SK-N-SH treated with all-trans-retinoic acid at 6 μM for 48 hours (cell line): ENCODE data around the gene CCDC34.

Experiments used
- ATAC-seq: fragments of 200-7000 bp; cut with Tn5 transposase; 3 replicates; pipeline ENCODE4 v1.9.1; 2020; ENCODE audit warnings: mild to moderate bottlenecking, moderate library complexity
- ARNTL ChIP-seq: fragments of 450-650 bp; formaldehyde crosslinking; IDR thresholded peaks from 2 replicates; pipeline ENCODE4 v1.5.0; 2020; ENCODE audit warnings: low read depth, mild to moderate bottlenecking, moderate library complexity, borderline replicate concordance
- BACH2 ChIP-seq: fragments of 250-450 bp; sonication (Bioruptor Pico); IDR thresholded peaks from 2 replicates; pipeline ENCODE4 v1.9.0; 2021; ENCODE audit warnings: mild to moderate bottlenecking, borderline replicate concordance
- CREB5 ChIP-seq: fragments of 250-450 bp; sonication (Bioruptor Pico); IDR thresholded peaks from 2 replicates; pipeline ENCODE4 v1.5.1; 2020; ENCODE audit warnings: low read depth, mild to moderate bottlenecking, moderate library complexity
- CSDC2 ChIP-seq: fragments of 250-450 bp; sonication (Bioruptor Pico); IDR thresholded peaks from 2 replicates; pipeline ENCODE4 v1.5.0; 2020; ENCODE audit warnings: mild to moderate bottlenecking, moderate library complexity
- CSRNP3 ChIP-seq: fragments of 250-450 bp; sonication (Bioruptor Pico); IDR thresholded peaks from 2 replicates; pipeline ENCODE4 v1.5.1; 2021; ENCODE audit warnings: mild to moderate bottlenecking, moderate library complexity
- ESRRG ChIP-seq: fragments of 250-450 bp; sonication (Bioruptor Pico); IDR thresholded peaks from 2 replicates; pipeline ENCODE4 v1.6.1; 2021; ENCODE audit warnings: mild to moderate bottlenecking
- ISL1 ChIP-seq: fragments of 250-450 bp; sonication (Bioruptor Pico); IDR thresholded peaks from 2 replicates; pipeline ENCODE4 v2.1.2; 2022; ENCODE audit warnings: mild to moderate bottlenecking, moderate library complexity
- OSR1 ChIP-seq: fragments of 250-450 bp; sonication (Bioruptor Pico); IDR thresholded peaks from 2 replicates; pipeline ENCODE4 v1.8.0; 2022; ENCODE audit warnings: moderate library complexity, mild to moderate bottlenecking, inconsistent platforms
- PATZ1 ChIP-seq: fragments of 250-450 bp; sonication (Bioruptor Pico); IDR thresholded peaks from 2 replicates; pipeline ENCODE4 v1.8.0; 2020; ENCODE audit warnings: mild to moderate bottlenecking, moderate library complexity, borderline replicate concordance
- POU6F1 ChIP-seq: fragments of 250-450 bp; sonication (Bioruptor Pico); IDR thresholded peaks from 2 replicates; pipeline ENCODE4 v1.8.0; 2021; ENCODE audit warnings: low read depth, mild to moderate bottlenecking, moderate library complexity, borderline replicate concordance
- PPARA ChIP-seq: fragments of 250-450 bp; sonication (Bioruptor Pico); IDR thresholded peaks from 2 replicates; pipeline ENCODE4 v1.5.0; 2020; ENCODE audit warnings: mild to moderate bottlenecking, borderline replicate concordance
- RARB ChIP-seq: fragments of 250-450 bp; sonication (Bioruptor Pico); IDR thresholded peaks from 2 replicates; pipeline ENCODE4 v1.8.0; 2021; ENCODE audit warnings: mild to moderate bottlenecking, moderate library complexity
- SNAI2 ChIP-seq: fragments of 250-450 bp; sonication (Bioruptor Pico); IDR thresholded peaks from 2 replicates; pipeline ENCODE4 v1.5.0; 2020; ENCODE audit warnings: mild to moderate bottlenecking, moderate library complexity
- TCF4 ChIP-seq: fragments of 250-450 bp; sonication (Bioruptor Pico); IDR thresholded peaks from 2 replicates; pipeline ENCODE4 v1.8.0; 2021; ENCODE audit warnings: mild to moderate bottlenecking, moderate library complexity, borderline replicate concordance
- TOX ChIP-seq: fragments of 250-450 bp; sonication (Bioruptor Pico); IDR thresholded peaks from 2 replicates; pipeline ENCODE4 v1.8.0; 2021; ENCODE audit warnings: mild to moderate bottlenecking, moderate library complexity, borderline replicate concordance
- TSHZ2 ChIP-seq: fragments of 250-450 bp; sonication (Bioruptor Pico); IDR thresholded peaks from 2 replicates; pipeline ENCODE4 v1.5.0; 2020; ENCODE audit warnings: mild to moderate bottlenecking, moderate library complexity
- ZC3H10 ChIP-seq: fragments of 250-450 bp; sonication (Bioruptor Pico); IDR thresholded peaks from 2 replicates; pipeline ENCODE4 v1.5.1; 2021; ENCODE audit warnings: mild to moderate bottlenecking, moderate library complexity
- ZFP3 ChIP-seq: fragments of 250-450 bp; sonication (Bioruptor Pico); IDR thresholded peaks from 2 replicates; pipeline ENCODE4 v1.5.0; 2020; ENCODE audit warnings: mild to moderate bottlenecking, moderate library complexity
- ZNF565 ChIP-seq: fragments of 450-650 bp; formaldehyde crosslinking; conservative IDR thresholded peaks from 2 replicates; pipeline ENCODE4 v1.5.0; 2020; ENCODE audit warnings: low read depth, mild to moderate bottlenecking, moderate library complexity
- ZNF70 ChIP-seq: fragments of 450-650 bp; formaldehyde crosslinking; IDR thresholded peaks from 2 replicates; pipeline ENCODE4 v1.5.0; 2020; ENCODE audit warnings: mild to moderate bottlenecking, moderate library complexity
- ZNF8 ChIP-seq: fragments of 450-650 bp; formaldehyde crosslinking; IDR thresholded peaks from 2 replicates; pipeline ENCODE4 v1.5.0; 2020; ENCODE audit warnings: mild to moderate bottlenecking, moderate library complexity

The CCDC34 gene

GRCh38 chr11:27304514-27304913, 58.5 kb downstream of the CCDC34 start:
- ATAC-seq = no peak

GRCh38 chr11:27303903-27304302, 59.1 kb downstream of the CCDC34 start:
- no peak for ATAC-seq
- TF ChIP-seq ZC3H10 (CRISPR knock-in tag) = no peak
- TF ChIP-seq TSHZ2 (CRISPR knock-in tag) = no peak
- no peak for TF ChIP-seq ZFP3
- no peak for TF ChIP-seq SNAI2
- TF ChIP-seq ZNF70 (CRISPR knock-in tag) = no peak
- no peak for TF ChIP-seq CSRNP3 (CRISPR knock-in tag)
- no peak for TF ChIP-seq ZNF565 (CRISPR knock-in tag)
- no peak for TF ChIP-seq ZNF8 (CRISPR knock-in tag)
- no peak for TF ChIP-seq CREB5 (CRISPR knock-in tag)

More at GRCh38 chr11:27304514-27304913, 58.5 kb downstream of the CCDC34 start:
- TF ChIP-seq ESRRG (no peak), POU6F1 (CRISPR knock-in tag) (no peak), SNAI2 (no peak), ISL1 (CRISPR knock-in tag) (no peak), BACH2 (CRISPR knock-in tag) (no peak), CSDC2 (CRISPR knock-in tag) (no peak), ZFP3 (no peak), PATZ1 (CRISPR knock-in tag) (no peak), TCF4 (CRISPR knock-in tag) (no peak), ZNF565 (CRISPR knock-in tag) (no peak), PPARA (CRISPR knock-in tag) (no peak), OSR1 (no peak), CREB5 (CRISPR knock-in tag) (no peak), RARB (CRISPR knock-in tag) (no peak), ZC3H10 (CRISPR knock-in tag) (no peak), ARNTL (CRISPR knock-in tag) (no peak), TOX (CRISPR knock-in tag) (no peak), ZNF8 (CRISPR knock-in tag) (no peak)
- TF ChIP-seq, all 23 proteins: peak for 0
